Activated T-cell treated with anti-CD3 and anti-CD28 coated beads, Interleukin-2, amount 50 U/mL, for 4 hours (primary cell): Measurements from ENCODE around the gene FATE1. TPM values are rescaled to one million over a fixed set of nuclear protein-coding genes. Genes with fewer than 3 reads are reported as not detected.

Source experiments
- total RNA-seq, 3 donors: library from RNA; stranded (reverse); gene quantifications; one replicate each; pipeline ENCODE4 v1.2.1, GENCODE V29; 2021

Gene FATE1
- total RNA-seq, 3 donors from 2014 or later: not detected

Other genes starting within 250 kb of the FATE1 start
- not detected for gene PASD1, start 152.4 kb upstream of the FATE1 start, total RNA-seq
- gene PRRG3, start 20.6 kb upstream of the FATE1 start, total RNA-seq: not detected
- gene CNGA2, start 18.7 kb downstream of the FATE1 start, total RNA-seq: not detected
- not detected for gene MAGEA4, start 196.9 kb downstream of the FATE1 start, total RNA-seq